Testis (tissue), 2 donors: ENCODE measurements around the gene RBM20.

Source experiments
- CTCF ChIP-seq, 3 experiments: fragments of 450-650 bp in 2 of 3; fragments of 200-600 bp in 1 of 3; sonication (generic) in 1 of 3; IDR thresholded peaks; one replicate each; pipeline ENCODE4 v1.5.1; 2016 to 2019; ENCODE audit warnings: antibody characterized with exemption in 3 of 3, mild to moderate bottlenecking in 2 of 3, moderate library complexity in 1 of 3
- POLR2A ChIP-seq: fragments of 450-650 bp; IDR thresholded peaks from one replicate; pipeline ENCODE4 v1.6.1; 2017; ENCODE audit warnings: antibody characterized with exemption, mild to moderate bottlenecking, moderate library complexity

GRCh38 chr10:110709964-110710587 lies 65.9 kb downstream of the RBM20 start:
- TF ChIP-seq POLR2A (no peak), CTCF (IDR thresholded peaks at IDR 0.05) (no peak)
